Measurements from ENCODE around the gene FKBP6.

DNA sequence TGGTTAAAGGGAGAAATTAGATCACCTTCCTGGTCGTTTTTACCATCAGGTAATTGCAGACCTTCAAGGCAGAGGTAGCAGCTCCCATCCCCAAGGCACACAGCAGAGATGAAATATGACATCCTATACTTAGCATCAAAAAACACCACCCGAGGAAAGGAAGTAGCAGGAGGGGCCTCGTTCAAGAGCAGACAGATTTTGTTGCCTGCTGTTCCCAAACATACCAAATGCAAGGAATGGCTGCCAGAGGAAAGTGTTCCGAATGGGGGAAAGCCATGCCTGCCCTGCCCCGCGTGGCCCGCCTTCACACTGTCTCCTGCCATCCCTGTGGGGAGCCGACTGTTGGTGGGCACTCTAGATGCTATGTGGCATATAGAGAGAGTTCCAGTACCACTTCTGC lies 18.0 kb downstream of the FKBP6 start:
- TF ChIP-seq, protein P1, sequence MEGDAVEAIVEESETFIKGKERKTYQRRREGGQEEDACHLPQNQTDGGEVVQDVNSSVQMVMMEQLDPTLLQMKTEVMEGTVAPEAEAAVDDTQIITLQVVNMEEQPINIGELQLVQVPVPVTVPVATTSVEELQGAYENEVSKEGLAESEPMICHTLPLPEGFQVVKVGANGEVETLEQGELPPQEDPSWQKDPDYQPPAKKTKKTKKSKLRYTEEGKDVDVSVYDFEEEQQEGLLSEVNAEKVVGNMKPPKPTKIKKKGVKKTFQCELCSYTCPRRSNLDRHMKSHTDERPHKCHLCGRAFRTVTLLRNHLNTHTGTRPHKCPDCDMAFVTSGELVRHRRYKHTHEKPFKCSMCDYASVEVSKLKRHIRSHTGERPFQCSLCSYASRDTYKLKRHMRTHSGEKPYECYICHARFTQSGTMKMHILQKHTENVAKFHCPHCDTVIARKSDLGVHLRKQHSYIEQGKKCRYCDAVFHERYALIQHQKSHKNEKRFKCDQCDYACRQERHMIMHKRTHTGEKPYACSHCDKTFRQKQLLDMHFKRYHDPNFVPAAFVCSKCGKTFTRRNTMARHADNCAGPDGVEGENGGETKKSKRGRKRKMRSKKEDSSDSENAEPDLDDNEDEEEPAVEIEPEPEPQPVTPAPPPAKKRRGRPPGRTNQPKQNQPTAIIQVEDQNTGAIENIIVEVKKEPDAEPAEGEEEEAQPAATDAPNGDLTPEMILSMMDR (IDR thresholded peaks at IDR 0.05) = no peak
- TF ChIP-seq POLR2A (IDR thresholded peaks at IDR 0.05) = no peak
